NCI-H748 (cell line): Measurements from ENCODE around the gene CTU2.
A peak's percentile ranks its signal among the peaks of the same experiment; 100 is the strongest.
"Not testable (repeated sequence)": the region's sequence is repeated elsewhere in the genome, so short reads cannot be mapped to it uniquely, and the experiment has no call there.

Source experiments
- DNase-seq: peaks from one replicate; lab custom pipeline; 2025; ENCODE audit not compliant: unreplicated experiment; lab: John Stamatoyannopoulos, UW

CTU2 gene

GRCh38 chr16:88706229-88706964 is at the start of gene CTU2, which contains the start of gene RNF166:
Gene CTU2, plus strand, starts transcription at chr16:88706503. Its CDS starts 28 bp downstream, at chr16:88706531.
Gene RNF166, minus strand, starts transcription at chr16:88706408. Its CDS starts 83 bp downstream, at chr16:88706325.
- peak; percentile 84 for DNase-seq

GRCh38 chr16:88657371-88657770 is 48.9 kb upstream of the CTU2 start:
- no peak for DNase-seq

- no peak for DNase-seq
These were observed 47.6 kb upstream of the CTU2 start for GRCh38 chr16:88658714-88659113.

- DNase-seq, result peak; percentile 34
These were observed 47.1 kb upstream of the CTU2 start for GRCh38 chr16:88659160-88659559.

GRCh38 chr16:88661468-88661867 is 44.8 kb upstream of the CTU2 start:
- DNase-seq, result no peak

GRCh38 chr16:88662222-88662842 is 44.0 kb upstream of the CTU2 start:
- DNase-seq, result peak; percentile 36

- DNase-seq, result peak; percentile 96
These were observed 43.3 kb upstream of the CTU2 start, which contains the start of gene MVD for GRCh38 chr16:88662843-88663606. Gene MVD, minus strand, starts transcription at chr16:88663091. Its CDS starts 11 bp downstream, at chr16:88663080.

GRCh38 chr16:88665148-88665547 is 41.2 kb upstream of the CTU2 start:
- no peak for DNase-seq

- DNase-seq, result no peak
These were observed 40.7 kb upstream of the CTU2 start for GRCh38 chr16:88665570-88665969.

GRCh38 chr16:88667461-88667860 is 38.8 kb upstream of the CTU2 start:
- DNase-seq, result no peak

- DNase-seq, result not testable (repeated sequence)
These were observed 36.8 kb upstream of the CTU2 start for GRCh38 chr16:88669493-88669892.

- DNase-seq, result no peak
These were observed 36.3 kb upstream of the CTU2 start for GRCh38 chr16:88669980-88670379.

- DNase-seq, result no peak
These were observed 34.5 kb upstream of the CTU2 start for GRCh38 chr16:88671806-88672205.

- peak; percentile 19 for DNase-seq
These were observed 33.5 kb upstream of the CTU2 start for GRCh38 chr16:88672776-88673175.

- DNase-seq, result no peak
These were observed 32.5 kb upstream of the CTU2 start for GRCh38 chr16:88673716-88674379.

- DNase-seq, result no peak
These were observed 29.6 kb upstream of the CTU2 start for GRCh38 chr16:88676502-88677242.

- DNase-seq, result no peak
These were observed 28.6 kb upstream of the CTU2 start for GRCh38 chr16:88677721-88678120.

GRCh38 chr16:88678224-88678979 is 27.9 kb upstream of the CTU2 start:
- no peak for DNase-seq

GRCh38 chr16:88680554-88681083 is 25.7 kb upstream of the CTU2 start:
- DNase-seq, result no peak
